Gastroesophageal sphincter (tissue), 3 donors: ENCODE data around the gene EAF1.

Source experiments
- CTCF ChIP-seq, 4 experiments: fragments of 200-600 bp in 2 of 4; fragments of 450-650 bp in 2 of 4; sonication (generic) in 1 of 4; IDR thresholded peaks; one replicate each; pipeline ENCODE4 v1.5.1; 2017 to 2019; ENCODE audit warnings: antibody characterized with exemption in 4 of 4, mild to moderate bottlenecking in 2 of 4, moderate library complexity in 2 of 4
- EP300 ChIP-seq: sonication (generic); formaldehyde crosslinking; IDR thresholded peaks from one replicate; pipeline ENCODE4 v1.6.1; 2017; ENCODE audit warnings: antibody characterized with exemption, mild to moderate bottlenecking
- POLR2A ChIP-seq, 2 donors: fragments of 450-650 bp; IDR thresholded peaks; one replicate each; pipeline ENCODE4 v1.6.1; 2017; ENCODE audit warnings: antibody characterized with exemption in 2 of 2, mild to moderate bottlenecking in 2 of 2, moderate library complexity in 1 of 2
- POLR2AphosphoS5 ChIP-seq: sonication (generic); formaldehyde crosslinking; IDR thresholded peaks from one replicate; pipeline ENCODE4 v1.6.1; 2017; ENCODE audit warnings: antibody characterized with exemption

GRCh38 chr3:15403965-15404364, 23.4 kb upstream of the EAF1 start:
- no peak for TF ChIP-seq CTCF (IDR thresholded peaks at IDR 0.05)
- TF ChIP-seq POLR2A (IDR thresholded peaks at IDR 0.05) = no peak
- no peak for TF ChIP-seq POLR2AphosphoS5
- no peak for TF ChIP-seq EP300
